ENCODE results near the gene PET100.

The PET100 gene

GRCh38 chr19:7647156-7647555, 17.6 kb downstream of the PET100 start:
- Histone ChIP-seq H3K27ac (no peak overlapping the region), H3K27me3 (ENCODE audit: insufficient read depth, low read depth, severe bottlenecking) (no peaks in the 10 kb centered on the region), H3K9me3 (ENCODE audit: severe bottlenecking) (no peaks in the 10 kb centered on the region), H3K36me3 (no peaks in the 10 kb centered on the region), H3K4me3 (ENCODE audit: low read depth, low read length) (no peak overlapping the region)
- no peak for DNase-seq
- TF ChIP-seq CTCF (IDR thresholded peaks at IDR 0.05; ENCODE audit: low read depth, low read length), result no peak

- DNase-seq, result no peak
- no peak for TF ChIP-seq CTCF (IDR thresholded peaks at IDR 0.05; ENCODE audit: low read depth, low read length)
- Histone ChIP-seq H3K27ac (no peak overlapping the region), H3K9me3 (ENCODE audit: severe bottlenecking) (no peaks in the 10 kb centered on the region), H3K27me3 (ENCODE audit: insufficient read depth, low read depth, severe bottlenecking) (no peaks in the 10 kb centered on the region), H3K4me3 (ENCODE audit: low read depth, low read length) (no peak overlapping the region), H3K36me3 (no peaks in the 10 kb centered on the region)
Measured at GRCh38 chr19:7648265-7649014, 18.8 kb downstream of the PET100 start.

GRCh38 chr19:7650148-7650547, 20.6 kb downstream of the PET100 start:
- Histone ChIP-seq H3K36me3 (no peaks in the 10 kb centered on the region), H3K4me3 (ENCODE audit: low read depth, low read length) (no peak overlapping the region)

GRCh38 chr19:7652061-7652641, 22.6 kb downstream of the PET100 start:
- Histone ChIP-seq H3K27me3 (ENCODE audit: insufficient read depth, low read depth, severe bottlenecking) (no peaks in the 10 kb centered on the region), H3K36me3 (no peaks in the 10 kb centered on the region), H3K9me3 (ENCODE audit: severe bottlenecking) (no peaks in the 10 kb centered on the region), H3K4me3 (ENCODE audit: low read depth, low read length) (peak overlapping the region; percentile 26), H3K27ac (peak overlapping the region; percentile 73)
- DNase-seq, result peak; percentile 82
- TF ChIP-seq CTCF (IDR thresholded peaks at IDR 0.05; ENCODE audit: low read depth, low read length), result peak; percentile 84

More at GRCh38 chr19:7650148-7650547, 20.6 kb downstream of the PET100 start:
- Histone ChIP-seq H3K9me3 (ENCODE audit: severe bottlenecking) (no peaks in the 10 kb centered on the region), H3K27ac (no peak overlapping the region), H3K27me3 (ENCODE audit: insufficient read depth, low read depth, severe bottlenecking) (no peaks in the 10 kb centered on the region)
- no peak for DNase-seq
- no peak for TF ChIP-seq CTCF (IDR thresholded peaks at IDR 0.05; ENCODE audit: low read depth, low read length)

- no peak overlapping the region for H3K27ac ChIP-seq
- H3K36me3 ChIP-seq, result no peaks in the 10 kb centered on the region
- no peaks in the 10 kb centered on the region for H3K9me3 ChIP-seq (ENCODE audit: severe bottlenecking)
- DNase-seq, result no peak
- no peaks in the 10 kb centered on the region for H3K27me3 ChIP-seq (ENCODE audit: insufficient read depth, low read depth, severe bottlenecking)
- H3K4me3 ChIP-seq (ENCODE audit: low read depth, low read length), result no peak overlapping the region
- no peak for TF ChIP-seq CTCF (IDR thresholded peaks at IDR 0.05; ENCODE audit: low read depth, low read length)
Measured at GRCh38 chr19:7654401-7654800, 24.8 kb downstream of the PET100 start.
